HEK293 (cell line): ENCODE measurements around the gene KIF18B.

Experiments
- GLIS2 ChIP-seq: fragments of 450-650 bp; formaldehyde crosslinking; IDR thresholded peaks from 2 replicates; pipeline ENCODE4 v1.5.1; 2016; ENCODE audit warnings: missing biosample characterization, missing genetic modification characterization
- KLF8 ChIP-seq: fragments of 450-650 bp; formaldehyde crosslinking; IDR thresholded peaks from 2 replicates; pipeline ENCODE4 v1.5.1; 2016; ENCODE audit warnings: missing biosample characterization, missing genetic modification characterization
- OSR2 ChIP-seq: fragments of 450-650 bp; formaldehyde crosslinking; IDR thresholded peaks from 2 replicates; pipeline ENCODE4 v1.5.1; 2016; ENCODE audit warnings: missing biosample characterization, missing genetic modification characterization
- OVOL3 ChIP-seq: fragments of 450-650 bp; formaldehyde crosslinking; IDR thresholded peaks from 2 replicates; pipeline ENCODE4 v1.5.1; 2016; ENCODE audit warnings: missing biosample characterization, missing genetic modification characterization
- PRDM10 ChIP-seq: fragments of 450-650 bp; formaldehyde crosslinking; IDR thresholded peaks from 2 replicates; pipeline ENCODE4 v1.5.1; 2016; ENCODE audit warnings: missing biosample characterization, missing genetic modification characterization
- YY1 ChIP-seq: fragments of 450-650 bp; formaldehyde crosslinking; IDR thresholded peaks from 2 replicates; pipeline ENCODE4 v1.5.1; 2018; ENCODE audit warnings: missing biosample characterization, missing genetic modification characterization
- YY2 ChIP-seq: fragments of 450-650 bp; formaldehyde crosslinking; IDR thresholded peaks from 2 replicates; pipeline ENCODE4 v1.5.1; 2016; ENCODE audit warnings: missing biosample characterization, missing genetic modification characterization
- ZBTB1 ChIP-seq: fragments of 450-650 bp; formaldehyde crosslinking; IDR thresholded peaks from 2 replicates; pipeline ENCODE4 v1.5.1; 2016; ENCODE audit warnings: missing biosample characterization, missing genetic modification characterization
- ZBTB48 ChIP-seq: fragments of 450-650 bp; formaldehyde crosslinking; IDR thresholded peaks from 2 replicates; pipeline ENCODE4 v1.5.1; 2016; ENCODE audit warnings: missing biosample characterization, missing genetic modification characterization
- ZBTB7A ChIP-seq: fragments of 450-650 bp; formaldehyde crosslinking; IDR thresholded peaks from 2 replicates; pipeline ENCODE4 v1.5.1; 2016; ENCODE audit warnings: low read depth, missing biosample characterization, missing genetic modification characterization
- ZBTB8A ChIP-seq: fragments of 450-650 bp; formaldehyde crosslinking; IDR thresholded peaks from 2 replicates; pipeline ENCODE4 v1.5.1; 2016; ENCODE audit warnings: missing biosample characterization, missing genetic modification characterization
- ZFP37 ChIP-seq: fragments of 450-650 bp; formaldehyde crosslinking; IDR thresholded peaks from 2 replicates; pipeline ENCODE4 v1.5.1; 2016; ENCODE audit warnings: missing biosample characterization, missing genetic modification characterization
- ZFP69B ChIP-seq: fragments of 450-650 bp; formaldehyde crosslinking; IDR thresholded peaks from 2 replicates; pipeline ENCODE4 v1.5.1; 2016; ENCODE audit warnings: missing biosample characterization, missing genetic modification characterization
- ZNF114 ChIP-seq: fragments of 450-650 bp; formaldehyde crosslinking; IDR thresholded peaks from 2 replicates; pipeline ENCODE4 v1.5.0; 2017; ENCODE audit warnings: missing biosample characterization, missing genetic modification characterization
- ZNF133 ChIP-seq: fragments of 450-650 bp; formaldehyde crosslinking; IDR thresholded peaks from 2 replicates; pipeline ENCODE4 v1.5.1; 2016; ENCODE audit warnings: missing biosample characterization, missing genetic modification characterization
- ZNF174 ChIP-seq: fragments of 450-650 bp; formaldehyde crosslinking; IDR thresholded peaks from 2 replicates; pipeline ENCODE4 v1.5.0; 2017; ENCODE audit warnings: missing biosample characterization, mild to moderate bottlenecking, missing genetic modification characterization
- ZNF184 ChIP-seq: fragments of 450-650 bp; IDR thresholded peaks from 2 replicates; pipeline ENCODE4 v1.5.1; 2018; ENCODE audit warnings: missing biosample characterization, mild to moderate bottlenecking, missing genetic modification characterization
- ZNF248 ChIP-seq: fragments of 450-650 bp; formaldehyde crosslinking; IDR thresholded peaks from 2 replicates; pipeline ENCODE4 v1.5.1; 2017; ENCODE audit warnings: missing biosample characterization, missing genetic modification characterization
- ZNF341 ChIP-seq: fragments of 450-650 bp; formaldehyde crosslinking; IDR thresholded peaks from 2 replicates; pipeline ENCODE4; 2016; ENCODE audit warnings: low read depth, missing biosample characterization, missing genetic modification characterization
- ZNF501 ChIP-seq: fragments of 450-650 bp; formaldehyde crosslinking; IDR thresholded peaks from 2 replicates; pipeline ENCODE4 v1.5.1; 2016; ENCODE audit warnings: missing biosample characterization, missing genetic modification characterization
- ZNF580 ChIP-seq: fragments of 450-650 bp; formaldehyde crosslinking; IDR thresholded peaks from 2 replicates; pipeline ENCODE4 v1.5.1; 2016; ENCODE audit warnings: missing biosample characterization, missing genetic modification characterization
- ZNF621 ChIP-seq: fragments of 450-650 bp; formaldehyde crosslinking; IDR thresholded peaks from 2 replicates; pipeline ENCODE4 v1.5.1; 2017; ENCODE audit warnings: missing biosample characterization, missing genetic modification characterization
- ZNF629 ChIP-seq: fragments of 450-650 bp; formaldehyde crosslinking; IDR thresholded peaks from 2 replicates; pipeline ENCODE4 v1.5.1; 2017; ENCODE audit warnings: missing biosample characterization, missing genetic modification characterization
- ZNF692 ChIP-seq: fragments of 450-650 bp; formaldehyde crosslinking; IDR thresholded peaks from 2 replicates; pipeline ENCODE4 v1.5.1; 2016; ENCODE audit warnings: missing biosample characterization, missing genetic modification characterization
- ZNF76 ChIP-seq: fragments of 450-650 bp; formaldehyde crosslinking; IDR thresholded peaks from 2 replicates; pipeline ENCODE4; 2016; ENCODE audit warnings: low read depth, missing biosample characterization, missing genetic modification characterization, borderline replicate concordance
- ZNF777 ChIP-seq: fragments of 450-650 bp; formaldehyde crosslinking; IDR thresholded peaks from 2 replicates; pipeline ENCODE4 v1.5.1; 2017; ENCODE audit warnings: missing biosample characterization, missing genetic modification characterization, borderline replicate concordance
- TF ChIP-seq, protein P1 (sequence below): fragments of 450-650 bp; formaldehyde crosslinking; optimal IDR thresholded peaks from 2 replicates; pipeline ENCODE3; 2016; ENCODE audit warnings: missing biosample characterization, mild to moderate bottlenecking, missing genetic modification characterization
- TF ChIP-seq, protein P2 (sequence below): fragments of 450-650 bp; formaldehyde crosslinking; IDR thresholded peaks from 2 replicates; pipeline ENCODE4 v1.5.0; 2017; ENCODE audit warnings: missing biosample characterization, missing genetic modification characterization, borderline replicate concordance
- TF ChIP-seq, protein P3 (sequence below): fragments of 450-650 bp; formaldehyde crosslinking; IDR thresholded peaks from 2 replicates; pipeline ENCODE4 v1.5.1; 2017; ENCODE audit warnings: missing biosample characterization, missing genetic modification characterization

The KIF18B gene

DNA sequence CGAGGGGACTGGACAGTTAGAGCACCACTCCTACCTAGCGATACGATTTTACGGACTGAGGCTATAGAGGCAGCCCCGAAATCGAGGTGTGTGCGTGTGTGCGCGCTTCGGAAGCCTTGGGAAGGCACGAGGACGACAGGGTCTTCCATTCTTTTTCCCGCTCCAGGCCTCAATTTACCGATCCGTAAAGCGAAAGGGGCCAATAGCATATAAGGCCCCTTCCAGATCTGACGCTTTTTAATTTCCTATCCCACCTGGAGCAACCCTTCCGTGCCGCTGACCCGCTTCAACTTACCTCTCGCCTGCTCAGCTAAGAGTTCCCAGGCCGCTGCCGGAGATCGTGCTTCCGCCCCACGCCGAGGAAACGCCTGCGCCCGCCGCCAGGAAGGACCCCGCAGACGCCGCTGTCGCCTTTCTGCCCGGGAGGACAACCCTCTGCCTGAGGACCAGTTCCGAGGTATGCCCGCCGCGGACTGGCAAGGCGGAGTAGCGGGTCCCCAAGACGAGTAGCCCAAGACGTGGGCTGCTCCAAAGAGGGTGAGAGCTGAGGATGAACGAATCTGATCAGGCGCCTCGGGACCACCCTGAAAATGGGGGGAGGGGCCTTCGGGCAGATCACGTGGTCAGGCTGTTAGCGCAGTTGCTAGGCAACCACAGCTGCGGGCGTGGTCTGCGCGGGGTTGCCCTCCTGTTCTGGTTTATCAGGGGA, 48.3 kb downstream of the KIF18B start, which contains the start of gene EFTUD2 (continued):
- no peak for TF ChIP-seq ZNF133 (tag by site-specific recombination)
- TF ChIP-seq ZNF580 = peak; percentile 66
- 0 out of 2 replicates have a peak, but pooled peaks have one; percentile 47 for TF ChIP-seq ZNF341 (tag by site-specific recombination)
- TF ChIP-seq YY2 = peak; percentile 93
- TF ChIP-seq ZNF184 (tag by site-specific recombination) = 0 out of 2 replicates have a peak, but pooled peaks have one; percentile 41
- TF ChIP-seq ZBTB7A (tag by site-specific recombination) = peak; percentile 76; the same call in 1 of the 2 replicates
- TF ChIP-seq ZNF777 (tag by site-specific recombination) = no peak
- no peak for TF ChIP-seq ZBTB48 (tag by site-specific recombination)
- TF ChIP-seq, protein P1, sequence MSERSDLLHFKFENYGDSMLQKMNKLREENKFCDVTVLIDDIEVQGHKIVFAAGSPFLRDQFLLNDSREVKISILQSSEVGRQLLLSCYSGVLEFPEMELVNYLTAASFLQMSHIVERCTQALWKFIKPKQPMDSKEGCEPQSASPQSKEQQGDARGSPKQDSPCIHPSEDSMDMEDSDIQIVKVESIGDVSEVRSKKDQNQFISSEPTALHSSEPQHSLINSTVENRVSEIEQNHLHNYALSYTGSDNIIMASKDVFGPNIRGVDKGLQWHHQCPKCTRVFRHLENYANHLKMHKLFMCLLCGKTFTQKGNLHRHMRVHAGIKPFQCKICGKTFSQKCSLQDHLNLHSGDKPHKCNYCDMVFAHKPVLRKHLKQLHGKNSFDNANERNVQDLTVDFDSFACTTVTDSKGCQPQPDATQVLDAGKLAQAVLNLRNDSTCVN (tag by site-specific recombination) = peak; percentile 80
- TF ChIP-seq ZNF692 = peak; percentile 77; the same call in 1 of the 2 replicates
- peak; percentile 90 for TF ChIP-seq GLIS2
- peak; percentile 88 for TF ChIP-seq ZNF501 (tag by site-specific recombination)
- TF ChIP-seq ZNF629 (tag by site-specific recombination) = peak; percentile 89
- TF ChIP-seq PRDM10 = peak; percentile 65
- 0 out of 2 replicates have a peak, but pooled peaks have one; percentile 18 for TF ChIP-seq OVOL3 (tag by site-specific recombination)
- 0 out of 2 replicates have a peak, but pooled peaks have one; percentile 28 for TF ChIP-seq OSR2
- peak; percentile 94 for TF ChIP-seq KLF8 (tag by site-specific recombination)
- 0 out of 2 replicates have a peak, but pooled peaks have one; percentile 72 for TF ChIP-seq YY1 (tag by site-specific recombination)
- TF ChIP-seq ZBTB1 = 0 out of 2 replicates have a peak, but pooled peaks have one; percentile 4
- TF ChIP-seq ZNF621 (tag by site-specific recombination) = no peak
- no peak for TF ChIP-seq ZNF248
- TF ChIP-seq, protein P2, sequence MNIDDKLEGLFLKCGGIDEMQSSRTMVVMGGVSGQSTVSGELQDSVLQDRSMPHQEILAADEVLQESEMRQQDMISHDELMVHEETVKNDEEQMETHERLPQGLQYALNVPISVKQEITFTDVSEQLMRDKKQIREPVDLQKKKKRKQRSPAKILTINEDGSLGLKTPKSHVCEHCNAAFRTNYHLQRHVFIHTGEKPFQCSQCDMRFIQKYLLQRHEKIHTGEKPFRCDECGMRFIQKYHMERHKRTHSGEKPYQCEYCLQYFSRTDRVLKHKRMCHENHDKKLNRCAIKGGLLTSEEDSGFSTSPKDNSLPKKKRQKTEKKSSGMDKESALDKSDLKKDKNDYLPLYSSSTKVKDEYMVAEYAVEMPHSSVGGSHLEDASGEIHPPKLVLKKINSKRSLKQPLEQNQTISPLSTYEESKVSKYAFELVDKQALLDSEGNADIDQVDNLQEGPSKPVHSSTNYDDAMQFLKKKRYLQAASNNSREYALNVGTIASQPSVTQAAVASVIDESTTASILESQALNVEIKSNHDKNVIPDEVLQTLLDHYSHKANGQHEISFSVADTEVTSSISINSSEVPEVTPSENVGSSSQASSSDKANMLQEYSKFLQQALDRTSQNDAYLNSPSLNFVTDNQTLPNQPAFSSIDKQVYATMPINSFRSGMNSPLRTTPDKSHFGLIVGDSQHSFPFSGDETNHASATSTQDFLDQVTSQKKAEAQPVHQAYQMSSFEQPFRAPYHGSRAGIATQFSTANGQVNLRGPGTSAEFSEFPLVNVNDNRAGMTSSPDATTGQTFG (tag by site-specific recombination) = peak; percentile 81; the same call in 1 of the 2 replicates
- no peak for TF ChIP-seq ZNF174 (tag by site-specific recombination)
- peak; percentile 92 for TF ChIP-seq ZBTB8A (tag by site-specific recombination)
- TF ChIP-seq, protein P3, sequence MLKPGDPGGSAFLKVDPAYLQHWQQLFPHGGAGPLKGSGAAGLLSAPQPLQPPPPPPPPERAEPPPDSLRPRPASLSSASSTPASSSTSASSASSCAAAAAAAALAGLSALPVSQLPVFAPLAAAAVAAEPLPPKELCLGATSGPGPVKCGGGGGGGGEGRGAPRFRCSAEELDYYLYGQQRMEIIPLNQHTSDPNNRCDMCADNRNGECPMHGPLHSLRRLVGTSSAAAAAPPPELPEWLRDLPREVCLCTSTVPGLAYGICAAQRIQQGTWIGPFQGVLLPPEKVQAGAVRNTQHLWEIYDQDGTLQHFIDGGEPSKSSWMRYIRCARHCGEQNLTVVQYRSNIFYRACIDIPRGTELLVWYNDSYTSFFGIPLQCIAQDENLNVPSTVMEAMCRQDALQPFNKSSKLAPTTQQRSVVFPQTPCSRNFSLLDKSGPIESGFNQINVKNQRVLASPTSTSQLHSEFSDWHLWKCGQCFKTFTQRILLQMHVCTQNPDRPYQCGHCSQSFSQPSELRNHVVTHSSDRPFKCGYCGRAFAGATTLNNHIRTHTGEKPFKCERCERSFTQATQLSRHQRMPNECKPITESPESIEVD (tag by site-specific recombination) = peak; percentile 31; the same call in 1 of the 2 replicates
- TF ChIP-seq ZFP37 (tag by site-specific recombination) = peak; percentile 61
- TF ChIP-seq ZFP69B = peak; percentile 88
- peak; percentile 74 for TF ChIP-seq ZNF76
- TF ChIP-seq ZNF114 (tag by site-specific recombination) = no peak
